Gastrocnemius medialis (tissue), 4 donors: ENCODE results near the gene DNAJC1.

Source experiments
- POLR2A ChIP-seq, 2 donors: fragments of 450-650 bp; IDR thresholded peaks; one replicate each; pipeline ENCODE4 v1.6.1; 2017; ENCODE audit warnings: antibody characterized with exemption in 2 of 2, mild to moderate bottlenecking in 2 of 2, moderate library complexity in 2 of 2
- TF ChIP-seq, protein P1 (sequence below), 5 experiments: fragments of 450-650 bp in 3 of 5; fragments of 200-600 bp in 2 of 5; sonication (generic) in 2 of 5; IDR thresholded peaks in 4 of 5; conservative IDR thresholded peaks in 1 of 5; 1 replicate in 4 of 5; 2 replicates in 1 of 5; pipeline ENCODE4 v1.5.1; 2016 to 2019; ENCODE audit warnings: antibody characterized with exemption in 5 of 5, mild to moderate bottlenecking in 3 of 5, moderate library complexity in 3 of 5

DNA sequence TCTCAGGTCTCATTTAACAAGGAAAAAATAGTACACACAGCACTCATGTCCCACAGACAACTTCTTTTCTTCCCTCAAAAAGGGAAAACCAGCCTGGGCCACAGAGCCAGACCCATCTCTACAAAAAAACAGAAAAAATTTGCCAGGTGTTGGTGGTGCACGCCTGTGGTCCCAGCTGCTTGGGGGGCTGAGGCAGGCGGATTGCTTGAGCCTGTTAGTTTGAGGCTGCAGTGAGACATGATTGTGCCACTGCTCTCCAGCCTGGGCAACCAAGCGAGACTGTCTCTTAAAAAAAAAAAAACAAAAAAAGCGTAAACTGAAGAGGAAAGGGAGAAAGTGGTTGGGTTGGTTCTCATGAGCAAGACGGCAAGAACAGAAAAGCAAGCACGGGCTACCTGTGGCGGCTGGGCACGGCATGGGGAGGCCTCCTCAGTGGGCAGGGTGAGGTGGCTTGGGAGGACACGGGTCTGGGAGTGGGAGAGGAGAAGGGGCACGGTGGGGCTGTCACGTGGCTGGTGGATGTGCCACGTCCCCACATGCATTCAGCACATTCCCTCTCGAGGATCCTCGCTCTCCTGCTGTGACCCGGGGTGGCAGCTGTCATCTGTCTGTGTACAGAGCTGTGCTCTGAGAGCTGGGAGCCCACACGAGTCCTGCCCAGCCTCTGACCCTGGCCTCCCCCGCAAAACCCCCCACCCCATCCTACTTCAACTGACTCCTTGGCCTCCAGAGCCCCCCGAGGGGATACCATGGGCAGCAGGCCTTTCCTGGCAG, 249.8 kb downstream of the DNAJC1 start:
- TF ChIP-seq, protein P1, sequence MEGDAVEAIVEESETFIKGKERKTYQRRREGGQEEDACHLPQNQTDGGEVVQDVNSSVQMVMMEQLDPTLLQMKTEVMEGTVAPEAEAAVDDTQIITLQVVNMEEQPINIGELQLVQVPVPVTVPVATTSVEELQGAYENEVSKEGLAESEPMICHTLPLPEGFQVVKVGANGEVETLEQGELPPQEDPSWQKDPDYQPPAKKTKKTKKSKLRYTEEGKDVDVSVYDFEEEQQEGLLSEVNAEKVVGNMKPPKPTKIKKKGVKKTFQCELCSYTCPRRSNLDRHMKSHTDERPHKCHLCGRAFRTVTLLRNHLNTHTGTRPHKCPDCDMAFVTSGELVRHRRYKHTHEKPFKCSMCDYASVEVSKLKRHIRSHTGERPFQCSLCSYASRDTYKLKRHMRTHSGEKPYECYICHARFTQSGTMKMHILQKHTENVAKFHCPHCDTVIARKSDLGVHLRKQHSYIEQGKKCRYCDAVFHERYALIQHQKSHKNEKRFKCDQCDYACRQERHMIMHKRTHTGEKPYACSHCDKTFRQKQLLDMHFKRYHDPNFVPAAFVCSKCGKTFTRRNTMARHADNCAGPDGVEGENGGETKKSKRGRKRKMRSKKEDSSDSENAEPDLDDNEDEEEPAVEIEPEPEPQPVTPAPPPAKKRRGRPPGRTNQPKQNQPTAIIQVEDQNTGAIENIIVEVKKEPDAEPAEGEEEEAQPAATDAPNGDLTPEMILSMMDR (IDR thresholded peaks at IDR 0.05 in 4 of 5, conservative IDR thresholded peaks at IDR 0.05 in 1 of 5), result no peak
- TF ChIP-seq POLR2A (IDR thresholded peaks at IDR 0.05), result no peak
